Measurements from ENCODE around the gene SHANK2.

SHANK2 gene

DNA sequence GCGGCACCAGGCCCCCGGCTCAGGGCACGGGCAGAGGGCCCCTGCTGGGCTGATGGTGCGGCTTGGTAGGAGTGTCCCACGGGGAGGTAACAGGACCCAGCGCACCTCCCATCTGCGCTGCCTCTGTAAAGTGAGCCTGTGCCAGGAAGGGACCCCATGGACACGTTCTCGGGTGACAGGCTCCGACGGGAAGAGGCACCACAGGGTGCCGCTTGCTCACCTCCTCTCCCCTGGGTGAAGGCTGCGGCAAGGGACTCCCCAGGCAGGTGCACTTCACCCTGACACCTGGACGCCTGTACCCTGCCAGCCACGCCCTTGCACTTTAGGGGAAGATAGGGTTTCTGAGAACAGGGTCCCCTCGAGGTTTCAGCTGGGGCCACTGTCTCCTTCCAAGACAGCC, 48.1 kb downstream of the SHANK2 start:
- no peaks in the 10 kb centered on the region for H3K36me3 ChIP-seq (ENCODE audit: control insufficient read depth in 1 of 2, insufficient read depth in 2 of 2, low read length in 2 of 2)
- H3K4me1 ChIP-seq (ENCODE audit: control insufficient read depth in 1 of 2, insufficient read depth in 2 of 2, low read length in 2 of 2): peaks cover 0 to 12% of the 10 kb centered on the region in 2 donors
- H3K9me3 ChIP-seq (ENCODE audit: control insufficient read depth in 1 of 2, low read length in 2 of 2): no peaks in the 10 kb centered on the region
- no peaks in the 10 kb centered on the region for H3K27me3 ChIP-seq (ENCODE audit: low read depth, low read length)
- no peak overlapping the region for H3K27ac ChIP-seq (ENCODE audit: low read length)
- no peak overlapping the region for H3K4me3 ChIP-seq (ENCODE audit: low read depth in 1 of 2, low read length in 2 of 2)

DNA sequence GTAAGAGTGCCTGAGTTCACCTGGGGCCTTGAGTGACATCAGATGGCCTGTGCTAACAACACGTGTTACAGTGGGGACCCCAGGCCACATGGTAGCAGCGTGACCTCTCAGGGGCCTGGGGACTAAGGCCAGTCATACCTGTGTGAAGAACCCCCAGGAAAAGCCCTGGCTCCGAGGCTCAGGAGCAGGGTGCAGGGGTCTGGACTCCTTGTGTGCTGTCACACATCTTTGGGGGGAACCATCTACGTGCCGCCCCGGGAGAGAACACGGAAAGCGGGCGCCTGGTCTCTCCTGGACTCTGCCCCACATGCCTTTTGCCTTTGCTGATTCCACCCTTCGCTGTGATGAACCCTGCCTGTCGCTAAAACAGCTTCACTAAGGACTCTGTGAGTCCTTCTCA, 48.7 kb downstream of the SHANK2 start:
- peaks cover 0 to 12% of the 10 kb centered on the region in 2 donors for H3K4me1 ChIP-seq (ENCODE audit: control insufficient read depth in 1 of 2, insufficient read depth in 2 of 2, low read length in 2 of 2)
- H3K9me3 ChIP-seq (ENCODE audit: control insufficient read depth in 1 of 2, low read length in 2 of 2): no peaks in the 10 kb centered on the region
- no peak overlapping the region for H3K4me3 ChIP-seq (ENCODE audit: low read depth in 1 of 2, low read length in 2 of 2)
- H3K27me3 ChIP-seq (ENCODE audit: low read depth, low read length): no peaks in the 10 kb centered on the region
- H3K36me3 ChIP-seq (ENCODE audit: control insufficient read depth in 1 of 2, insufficient read depth in 2 of 2, low read length in 2 of 2): no peaks in the 10 kb centered on the region
- no peak overlapping the region for H3K27ac ChIP-seq (ENCODE audit: low read length)

DNA sequence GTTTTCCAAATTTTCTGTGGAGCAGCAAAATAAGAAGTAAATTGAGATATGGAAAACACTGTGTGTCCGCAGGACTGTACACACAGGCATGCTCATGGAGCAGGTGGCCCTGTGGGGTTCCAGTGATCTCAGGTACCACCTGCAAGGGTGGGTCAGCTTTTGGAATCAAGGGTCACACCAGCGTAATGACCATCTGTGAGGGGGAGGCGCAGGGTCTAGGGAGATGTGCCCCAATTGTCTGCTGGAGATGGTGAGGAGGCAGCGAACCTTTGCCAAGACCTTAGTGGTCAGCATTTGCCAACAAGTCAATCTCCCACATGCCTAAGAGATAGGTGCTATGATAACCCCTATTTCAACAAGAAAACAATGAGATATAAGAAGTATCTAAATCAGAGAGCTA, 49.4 kb downstream of the SHANK2 start:
- no peaks in the 10 kb centered on the region for H3K27me3 ChIP-seq (ENCODE audit: low read depth, low read length)
- no peaks in the 10 kb centered on the region for H3K36me3 ChIP-seq (ENCODE audit: control insufficient read depth in 1 of 2, insufficient read depth in 2 of 2, low read length in 2 of 2)
- no peaks in the 10 kb centered on the region for H3K9me3 ChIP-seq (ENCODE audit: control insufficient read depth in 1 of 2, low read length in 2 of 2)
- H3K4me1 ChIP-seq (ENCODE audit: control insufficient read depth in 1 of 2, insufficient read depth in 2 of 2, low read length in 2 of 2): peaks cover 0 to 12% of the 10 kb centered on the region in 2 donors
- H3K27ac ChIP-seq (ENCODE audit: low read length): no peak overlapping the region
- no peak overlapping the region for H3K4me3 ChIP-seq (ENCODE audit: low read depth in 1 of 2, low read length in 2 of 2)

DNA sequence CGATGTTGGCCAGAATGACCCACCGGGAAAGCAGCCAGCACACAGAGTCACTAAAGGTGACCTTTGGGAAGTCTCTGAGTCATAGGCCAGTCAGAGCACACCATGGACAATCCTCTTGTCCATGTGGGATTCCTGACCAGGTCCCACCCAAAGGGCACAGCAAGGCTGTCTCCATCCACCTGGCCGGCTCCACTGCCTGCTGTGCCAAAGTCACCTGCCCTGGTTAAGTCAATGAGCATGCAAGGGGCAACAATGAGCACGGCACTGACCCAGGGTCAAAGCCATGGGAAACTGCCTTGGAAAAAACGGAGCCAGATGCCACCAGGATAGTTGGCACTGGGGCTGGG, 49.8 kb downstream of the SHANK2 start:
- no peak overlapping the region for H3K4me3 ChIP-seq (ENCODE audit: low read depth in 1 of 2, low read length in 2 of 2)
- no peaks in the 10 kb centered on the region for H3K36me3 ChIP-seq (ENCODE audit: control insufficient read depth in 1 of 2, insufficient read depth in 2 of 2, low read length in 2 of 2)
- H3K27me3 ChIP-seq (ENCODE audit: low read depth, low read length): no peaks in the 10 kb centered on the region
- H3K27ac ChIP-seq (ENCODE audit: low read length): no peak overlapping the region
- no peaks in the 10 kb centered on the region for H3K9me3 ChIP-seq (ENCODE audit: control insufficient read depth in 1 of 2, low read length in 2 of 2)
- H3K4me1 ChIP-seq (ENCODE audit: control insufficient read depth in 1 of 2, insufficient read depth in 2 of 2, low read length in 2 of 2): peaks cover 0 to 12% of the 10 kb centered on the region in 2 donors
